HG03571 (cell line): ENCODE results near the gene PIM3.

Experiments used
- ATAC-seq: cut with Tn5 transposase; IDR thresholded peaks from one replicate; pipeline ENCODE4 v1.9.1; 2021; ENCODE audit not compliant: unreplicated experiment

The PIM3 gene

GRCh38 chr22:49954991-49955580 is 5.5 kb upstream of the PIM3 start:
- no peak for ATAC-seq

GRCh38 chr22:49955581-49956417 is 4.8 kb upstream of the PIM3 start:
- ATAC-seq = no peak

- ATAC-seq = no peak
These were observed 4.2 kb upstream of the PIM3 start for GRCh38 chr22:49956418-49956770.

- ATAC-seq = no peak
These were observed 3.4 kb upstream of the PIM3 start for GRCh38 chr22:49956914-49957825.

GRCh38 chr22:49957826-49958365 is 2.7 kb upstream of the PIM3 start:
- no peak for ATAC-seq

- no peak for ATAC-seq
These were observed 2.1 kb upstream of the PIM3 start for GRCh38 chr22:49958366-49958921.

- ATAC-seq = no peak
These were observed 1.4 kb upstream of the PIM3 start for GRCh38 chr22:49958931-49959781.

- ATAC-seq = no peak
These were observed 802 bp upstream of the PIM3 start for GRCh38 chr22:49959782-49960158.

GRCh38 chr22:49961005-49961600 is 531 bp downstream of the PIM3 start:
- ATAC-seq = no peak

- ATAC-seq = no peak
These were observed 1.0 kb downstream of the PIM3 start for GRCh38 chr22:49961601-49962011.

- no peak for ATAC-seq
These were observed 1.6 kb downstream of the PIM3 start for GRCh38 chr22:49962012-49962750.

GRCh38 chr22:49962751-49963646 is 2.4 kb downstream of the PIM3 start:
- ATAC-seq = no peak

- no peak for ATAC-seq
These were observed 3.1 kb downstream of the PIM3 start for GRCh38 chr22:49963647-49964026.

- no peak for ATAC-seq
These were observed 3.8 kb downstream of the PIM3 start for GRCh38 chr22:49964136-49965090.

GRCh38 chr22:49965091-49966040 is 4.8 kb downstream of the PIM3 start:
- no peak for ATAC-seq
